LNCaP clone FGC (cell line): ENCODE results near the gene PTPRG.

Experiments
- DNase-seq: peaks from one replicate; pipeline ENCODE4 v3.0.0-alpha.2; 2011; ENCODE audit warnings: low read depth
- H3K4me3 ChIP-seq: 2 replicates; pipeline ENCODE4 v1.5.1; 2011; ENCODE audit warnings: mild to moderate bottlenecking, low read depth, low read length, control low read depth
- CTCF ChIP-seq: IDR thresholded peaks from 2 replicates; pipeline ENCODE4 v1.5.1; 2012; ENCODE audit warnings: mild to moderate bottlenecking; ENCODE audit not compliant: control insufficient read depth, insufficient read depth; ENCODE audit errors: extremely low read depth

Gene PTPRG

GRCh38 chr3:61736506-61736905 is 175.1 kb downstream of the PTPRG start:
- DNase-seq: no peak
- TF ChIP-seq CTCF: no peak
- no peak overlapping the region for H3K4me3 ChIP-seq

- DNase-seq: no peak
- no peak for TF ChIP-seq CTCF
Observed at GRCh38 chr3:61739640-61740039, 178.3 kb downstream of the PTPRG start.

GRCh38 chr3:61740494-61740893 is 179.1 kb downstream of the PTPRG start:
- DNase-seq: no peak
- no peak overlapping the region for H3K4me3 ChIP-seq
- no peak for TF ChIP-seq CTCF

More at GRCh38 chr3:61739640-61740039, 178.3 kb downstream of the PTPRG start:
- H3K4me3 ChIP-seq: no peak overlapping the region

DNA sequence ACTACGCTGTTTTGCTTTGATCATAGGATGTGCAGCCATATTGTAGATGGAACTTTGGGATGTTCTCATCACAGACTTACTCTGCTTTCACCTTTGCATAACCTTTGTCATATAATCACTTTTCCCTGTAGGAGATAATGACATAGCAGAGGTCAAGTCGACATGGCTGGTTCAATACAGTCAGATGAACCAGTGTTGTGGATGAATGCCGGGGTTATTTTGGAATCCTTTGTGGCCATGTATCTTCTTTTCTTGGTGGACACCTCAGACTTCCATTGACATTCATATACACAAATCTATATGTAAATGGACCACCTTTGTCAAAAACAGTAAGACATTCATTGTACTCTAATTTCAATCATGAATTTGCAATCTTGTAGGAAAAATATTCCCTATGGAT is 180.2 kb downstream of the PTPRG start:
- no peak for TF ChIP-seq CTCF
- DNase-seq: no peak
- no peak overlapping the region for H3K4me3 ChIP-seq

DNA sequence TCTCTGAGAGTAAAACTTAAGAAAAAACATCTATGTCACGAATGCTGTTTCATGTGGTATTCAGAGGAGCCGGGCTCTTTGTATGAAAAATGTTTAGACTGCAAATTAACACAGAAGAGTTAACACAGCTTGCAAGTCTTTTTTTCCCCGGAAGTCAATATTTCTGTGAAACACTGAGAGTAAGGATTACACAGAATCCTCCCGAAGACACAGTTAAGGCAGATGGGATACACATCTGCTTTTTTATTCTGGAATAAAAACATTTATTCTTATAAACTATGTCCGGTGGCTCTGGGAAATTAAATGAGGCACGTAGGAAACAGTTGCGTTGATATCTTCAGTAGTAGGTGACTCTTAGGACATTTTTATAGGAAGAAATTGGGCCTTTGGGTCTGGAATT is 180.6 kb downstream of the PTPRG start:
- no peak for DNase-seq
- no peak overlapping the region for H3K4me3 ChIP-seq
- TF ChIP-seq CTCF: no peak

GRCh38 chr3:61743067-61743466 is 181.7 kb downstream of the PTPRG start:
- H3K4me3 ChIP-seq: no peak overlapping the region
- no peak for TF ChIP-seq CTCF
- DNase-seq: no peak

- no peak for TF ChIP-seq CTCF
- H3K4me3 ChIP-seq: no peak overlapping the region
- DNase-seq: no peak
Observed at GRCh38 chr3:61743686-61744242, 182.4 kb downstream of the PTPRG start.
